Fibroblast of pulmonary artery (primary cell): Measurements from ENCODE around the gene CHMP4B.
"Not testable (repeated sequence)": the region's sequence is repeated elsewhere in the genome, so short reads cannot be mapped to it uniquely, and the experiment has no call there.

Experiments used
- DNase-seq: peaks from one replicate; pipeline ENCODE4 v3.0.0-alpha.2; 2010; ENCODE audit warnings: low read depth
- H3K4me3 ChIP-seq: replicated peaks from 2 replicates; pipeline ENCODE4 v1.5.1; 2011; ENCODE audit warnings: low read depth, mild to moderate bottlenecking, control low read depth, low read length, moderate library complexity
- CTCF ChIP-seq: IDR thresholded peaks from 2 replicates; pipeline ENCODE4 v1.5.1; 2011; ENCODE audit warnings: mild to moderate bottlenecking, control low read depth, low read length, inconsistent platforms; ENCODE audit errors: missing control alignments

Gene CHMP4B

GRCh38 chr20:33788351-33789049 is 22.6 kb upstream of the CHMP4B start:
- no peak for DNase-seq
- H3K4me3 ChIP-seq = no peak overlapping the region
- no peak for TF ChIP-seq CTCF

- no peak overlapping the region for H3K4me3 ChIP-seq
- TF ChIP-seq CTCF = no peak
- peak; percentile 95 for DNase-seq
Observed at GRCh38 chr20:33789109-33789857, 21.9 kb upstream of the CHMP4B start.

DNA sequence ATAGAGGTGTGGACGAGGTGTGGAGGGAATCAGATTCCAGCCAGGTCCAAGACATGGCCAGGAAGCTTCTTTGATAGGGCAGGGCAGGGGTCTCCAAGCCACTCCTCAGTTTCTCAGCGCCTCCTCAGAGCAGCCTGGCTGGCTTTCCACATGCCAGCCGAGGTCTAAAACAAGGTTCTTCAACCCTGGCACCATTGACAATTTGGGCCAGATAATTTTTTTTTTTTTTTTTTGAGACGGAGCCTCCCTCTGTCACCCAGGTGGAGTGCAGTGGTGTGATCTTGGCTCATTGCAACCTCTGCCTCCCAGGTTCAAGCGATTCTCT is 21.3 kb upstream of the CHMP4B start:
- no peak for TF ChIP-seq CTCF
- no peak overlapping the region for H3K4me3 ChIP-seq
- DNase-seq = no peak

GRCh38 chr20:33790566-33790965 is 20.6 kb upstream of the CHMP4B start:
- no peak for TF ChIP-seq CTCF
- no peak overlapping the region for H3K4me3 ChIP-seq
- no peak for DNase-seq

DNA sequence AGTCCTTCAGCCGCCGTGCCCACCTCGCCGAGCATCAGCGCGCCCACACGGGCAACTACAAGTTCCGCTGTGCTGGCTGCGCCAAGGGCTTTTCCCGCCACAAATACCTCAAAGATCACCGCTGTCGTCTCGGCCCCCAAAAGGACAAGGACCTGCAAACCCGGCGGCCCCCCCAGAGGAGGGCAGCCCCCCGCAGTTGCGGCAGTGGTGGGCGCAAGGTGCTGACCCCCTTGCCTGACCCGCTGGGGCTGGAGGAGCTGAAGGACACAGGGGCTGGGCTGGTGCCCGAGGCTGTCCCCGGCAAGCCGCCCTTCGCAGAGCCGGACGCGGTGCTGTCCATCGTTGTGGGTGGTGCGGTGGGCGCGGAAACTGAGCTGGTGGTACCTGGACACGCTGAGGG is 20.1 kb upstream of the CHMP4B start:
- no peak overlapping the region for H3K4me3 ChIP-seq
- no peak for TF ChIP-seq CTCF
- no peak for DNase-seq

DNA sequence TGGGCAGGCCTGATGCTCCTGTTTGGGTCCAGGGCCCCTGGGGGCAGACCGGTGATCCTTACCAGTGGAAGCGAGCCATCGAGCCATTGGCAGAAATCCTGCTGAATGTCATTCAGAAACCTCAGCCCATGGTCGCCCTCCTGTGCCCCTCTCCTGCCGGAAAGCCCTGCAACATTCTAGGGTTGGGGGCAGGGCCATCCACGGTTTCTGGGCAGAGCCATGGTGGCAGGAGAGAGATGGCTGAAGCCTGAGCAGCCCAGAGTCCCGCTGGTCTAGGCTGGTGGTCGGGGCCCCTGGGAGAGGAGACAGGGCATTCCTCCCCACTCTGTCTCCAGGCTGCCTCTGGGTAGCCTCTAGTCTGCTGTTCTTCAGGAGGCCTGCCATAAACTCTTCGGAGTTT is 19.6 kb upstream of the CHMP4B start:
- no peak for DNase-seq
- no peak overlapping the region for H3K4me3 ChIP-seq
- TF ChIP-seq CTCF = no peak

DNA sequence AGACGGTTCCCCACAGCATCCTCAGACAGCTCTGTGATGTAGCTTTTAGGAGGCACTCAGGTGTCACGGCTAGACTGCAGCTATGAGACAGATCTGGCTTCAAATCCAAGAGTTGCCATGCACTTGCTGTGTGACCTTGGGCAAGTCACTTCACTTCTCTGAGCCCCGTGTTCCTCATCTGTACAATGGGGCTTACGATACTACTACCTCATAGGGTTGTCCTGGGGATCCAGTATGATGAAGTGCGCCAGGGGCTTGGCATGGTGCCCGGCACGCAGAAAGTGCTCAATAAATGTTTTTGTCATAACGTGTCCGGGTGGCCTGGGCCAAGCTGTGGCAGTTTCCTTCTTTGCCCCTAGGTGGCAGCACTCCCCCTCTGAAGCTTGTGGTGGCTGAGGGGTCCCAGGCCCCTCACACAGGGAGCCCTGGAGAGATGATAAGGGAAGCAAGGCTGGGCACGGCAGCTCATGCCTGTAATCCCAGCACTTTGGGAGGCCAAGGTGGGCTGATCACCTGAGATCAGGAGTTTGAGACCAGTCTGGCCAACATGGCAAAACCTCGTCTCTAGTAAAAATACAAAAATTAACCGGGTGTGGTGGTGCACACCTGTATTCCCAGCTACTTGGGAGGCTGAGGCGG is 19.1 kb upstream of the CHMP4B start:
- no peak overlapping the region for H3K4me3 ChIP-seq
- peak; percentile 59 for DNase-seq
- peak; percentile 76 for TF ChIP-seq CTCF

DNA sequence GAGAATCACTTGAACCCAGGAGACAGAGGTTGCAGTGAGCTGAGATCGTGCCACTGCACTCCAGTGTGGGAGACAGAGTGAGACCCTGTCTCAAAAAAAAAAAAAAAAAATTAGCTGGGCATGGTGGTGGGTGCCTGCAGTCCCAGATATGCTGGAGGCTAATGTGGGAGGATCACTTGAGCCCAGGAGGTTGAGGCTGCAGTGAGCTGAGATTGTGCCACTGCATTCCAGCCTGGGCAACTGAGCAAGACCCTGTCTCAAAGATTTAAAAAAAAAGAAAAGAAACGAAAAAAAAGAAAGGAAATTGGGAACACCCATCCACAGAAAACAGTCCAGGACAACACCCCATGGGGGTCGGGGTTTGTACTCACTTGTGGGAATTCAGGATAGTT is 18.6 kb upstream of the CHMP4B start:
- not testable (repeated sequence) for DNase-seq, H3K4me3 ChIP-seq
